ENCODE results near the gene VWF. TPM values are rescaled to one million over a fixed set of nuclear protein-coding genes. Genes with fewer than 3 reads are reported as not detected.
"Not testable (repeated sequence)": the region's sequence is repeated elsewhere in the genome, so short reads cannot be mapped to it uniquely, and the experiment has no call there.

Gene VWF
- total RNA-seq, 4 donors from 2014 or later = 163 to 367 (median 253) TPM

DNA sequence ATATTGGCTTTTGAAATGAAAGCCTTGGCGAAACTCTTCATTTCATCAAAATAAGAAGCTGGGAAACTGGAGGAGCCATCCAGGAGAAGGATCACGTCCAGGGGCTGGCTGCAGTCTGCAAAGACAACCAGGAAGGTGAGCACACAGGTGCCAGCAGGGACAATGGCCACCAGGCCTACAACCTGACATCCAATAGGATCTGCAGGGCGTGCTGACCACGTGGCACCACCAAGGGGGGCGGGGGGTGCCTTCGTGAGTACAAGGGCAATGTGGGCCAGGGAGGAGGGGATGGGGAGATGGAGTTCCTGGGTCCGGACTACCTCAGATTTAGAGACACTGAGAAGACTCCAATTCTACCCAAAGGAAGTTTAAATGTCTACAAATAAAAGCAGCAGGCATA lies 107.7 kb downstream of the VWF start:
- H3K4me3 ChIP-seq = no peak overlapping the region
- H3K36me3 ChIP-seq = peaks cover 0 to 77% (median 9%) of the 10 kb centered on the region in 4 donors
- H3K27me3 ChIP-seq = no peaks in the 10 kb centered on the region
- intact Hi-C loops (cut with DNase I) = no loop called here
- WGBS = 83% methylated on average over 7 of the region's 7 CpGs
- H3K9me3 ChIP-seq = no peaks in the 10 kb centered on the region
- H3K4me1 ChIP-seq = no peaks in the 10 kb centered on the region
- DNase-seq (ENCODE audit: extremely low spot score) = no peak
- TF ChIP-seq EP300 (IDR thresholded peaks at IDR 0.05) (no peak), POLR2AphosphoS5 (IDR thresholded peaks at IDR 0.05) (no peak), POLR2A (IDR thresholded peaks at IDR 0.05; ENCODE audit: low read depth) (no peak)
- TF ChIP-seq, protein P1, sequence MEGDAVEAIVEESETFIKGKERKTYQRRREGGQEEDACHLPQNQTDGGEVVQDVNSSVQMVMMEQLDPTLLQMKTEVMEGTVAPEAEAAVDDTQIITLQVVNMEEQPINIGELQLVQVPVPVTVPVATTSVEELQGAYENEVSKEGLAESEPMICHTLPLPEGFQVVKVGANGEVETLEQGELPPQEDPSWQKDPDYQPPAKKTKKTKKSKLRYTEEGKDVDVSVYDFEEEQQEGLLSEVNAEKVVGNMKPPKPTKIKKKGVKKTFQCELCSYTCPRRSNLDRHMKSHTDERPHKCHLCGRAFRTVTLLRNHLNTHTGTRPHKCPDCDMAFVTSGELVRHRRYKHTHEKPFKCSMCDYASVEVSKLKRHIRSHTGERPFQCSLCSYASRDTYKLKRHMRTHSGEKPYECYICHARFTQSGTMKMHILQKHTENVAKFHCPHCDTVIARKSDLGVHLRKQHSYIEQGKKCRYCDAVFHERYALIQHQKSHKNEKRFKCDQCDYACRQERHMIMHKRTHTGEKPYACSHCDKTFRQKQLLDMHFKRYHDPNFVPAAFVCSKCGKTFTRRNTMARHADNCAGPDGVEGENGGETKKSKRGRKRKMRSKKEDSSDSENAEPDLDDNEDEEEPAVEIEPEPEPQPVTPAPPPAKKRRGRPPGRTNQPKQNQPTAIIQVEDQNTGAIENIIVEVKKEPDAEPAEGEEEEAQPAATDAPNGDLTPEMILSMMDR (IDR thresholded peaks at IDR 0.05) = no peak
- H3K27ac ChIP-seq (replicated peaks in 1 of 4) = no peak overlapping the region

DNA sequence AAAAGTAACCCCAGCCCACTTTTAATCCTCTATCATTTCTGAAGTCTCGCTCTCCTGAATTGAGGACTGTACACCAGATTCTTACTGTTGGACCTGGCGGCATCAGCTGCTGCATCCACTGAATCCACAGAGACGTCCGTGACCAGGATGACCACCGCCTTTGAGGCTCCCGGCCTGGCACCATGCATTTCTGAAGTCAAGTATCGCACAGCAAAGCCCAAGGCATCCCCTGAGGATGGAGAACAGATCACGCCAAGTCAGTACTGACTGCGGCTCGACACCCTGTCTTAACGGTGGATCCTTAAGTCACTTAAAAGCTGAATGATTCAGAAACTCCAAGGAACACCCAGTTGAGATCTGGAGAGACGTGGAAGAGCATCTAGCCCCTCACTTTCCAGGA lies 108.5 kb downstream of the VWF start:
- H3K27ac ChIP-seq (replicated peaks in 1 of 4); H3K4me1 ChIP-seq; H3K27me3 ChIP-seq; intact Hi-C loops (cut with DNase I); H3K9me3 ChIP-seq; DNase-seq (ENCODE audit: extremely low spot score); H3K4me3 ChIP-seq: not testable (repeated sequence)
- peaks cover 0 to 72% (median 9%) of the 10 kb centered on the region in 4 donors for H3K36me3 ChIP-seq
- WGBS = 97% methylated on average over 11 of the region's 12 CpGs

DNA sequence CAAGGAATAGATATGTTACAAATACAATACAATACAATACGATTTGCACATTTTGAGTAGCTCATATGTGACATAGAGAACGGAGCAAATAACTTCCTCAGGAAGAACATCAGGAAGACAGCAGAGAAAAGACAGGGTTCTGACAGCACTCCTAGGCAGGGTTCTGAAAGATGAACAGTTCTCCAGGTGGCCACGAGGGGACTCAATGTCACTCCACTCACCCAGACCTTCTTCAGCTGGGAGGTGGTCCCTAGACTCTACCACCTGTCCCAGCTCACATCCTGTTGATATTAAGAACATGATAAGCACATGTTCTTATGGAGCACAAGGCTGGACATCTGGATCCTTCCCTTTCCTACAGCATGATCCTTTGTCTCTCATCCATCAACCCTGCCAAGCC lies 109.2 kb downstream of the VWF start:
- DNase-seq (ENCODE audit: extremely low spot score); H3K27me3 ChIP-seq; H3K4me3 ChIP-seq; H3K4me1 ChIP-seq; intact Hi-C loops (cut with DNase I); H3K27ac ChIP-seq (replicated peaks in 1 of 4); H3K9me3 ChIP-seq: not testable (repeated sequence)
- 67% methylated on average over 3 of the region's 3 CpGs for WGBS
- H3K36me3 ChIP-seq = peaks cover 0 to 68% (median 9%) of the 10 kb centered on the region in 4 donors

DNA sequence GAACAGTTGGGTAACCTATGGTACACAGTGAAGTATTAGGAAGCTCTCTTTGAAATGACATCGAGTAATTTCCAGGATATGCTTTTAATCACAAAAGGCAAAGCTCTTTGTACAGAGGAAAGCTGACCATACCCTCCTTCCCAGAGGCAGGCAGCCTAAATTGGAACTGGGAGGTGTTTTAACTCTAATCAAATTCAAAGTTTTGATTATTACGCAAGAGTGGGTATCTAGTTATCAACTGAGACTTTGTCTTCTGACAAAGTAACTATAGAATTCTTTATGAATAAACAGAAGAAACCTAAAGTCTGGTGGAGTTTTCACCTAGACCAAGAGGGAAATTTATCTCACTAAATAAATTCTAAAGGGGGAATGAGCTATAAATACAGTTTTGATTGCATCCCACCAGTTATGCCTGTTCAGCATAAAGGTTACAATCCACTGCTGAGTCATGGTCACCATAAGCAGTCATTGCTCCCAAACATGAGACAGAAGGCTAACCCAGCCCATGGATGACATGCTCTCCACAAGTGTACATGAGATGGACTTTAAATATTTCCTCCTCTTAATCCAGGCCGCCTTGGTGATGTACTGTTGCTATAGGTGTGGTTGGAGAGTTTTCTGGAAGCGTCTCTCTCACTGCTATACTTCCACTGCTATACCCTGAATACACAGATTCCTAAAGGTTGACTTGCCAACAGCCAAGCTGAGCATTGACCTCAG lies 113.7 kb downstream of the VWF start:
- H3K4me1 ChIP-seq; H3K27ac ChIP-seq (replicated peaks in 1 of 4); H3K9me3 ChIP-seq; DNase-seq (ENCODE audit: extremely low spot score); H3K27me3 ChIP-seq; H3K4me3 ChIP-seq; intact Hi-C loops (cut with DNase I): not testable (repeated sequence)
- WGBS = 86% methylated on average over 4 of the region's 4 CpGs
- peaks cover 0 to 27% (median 3%) of the 10 kb centered on the region in 4 donors for H3K36me3 ChIP-seq

DNA sequence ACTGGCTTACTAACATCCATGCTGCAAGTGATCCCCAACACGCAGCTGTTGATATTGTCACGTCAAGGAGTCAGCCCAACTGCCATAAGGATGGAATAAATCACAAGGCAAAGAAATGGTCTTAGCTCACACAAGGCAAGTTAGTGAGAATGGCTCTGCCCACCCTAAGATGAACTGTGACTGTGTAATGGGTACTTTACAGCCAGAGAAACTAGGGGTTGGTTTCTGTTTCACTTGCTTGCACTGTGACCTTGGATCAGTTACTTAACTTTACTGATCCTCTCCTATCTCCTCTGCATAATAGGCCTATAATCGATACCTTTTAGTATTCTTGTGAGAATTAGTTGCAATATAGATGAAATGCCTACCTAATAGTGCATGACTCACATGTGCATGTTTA lies 127.2 kb downstream of the VWF start:
- Histone ChIP-seq H3K36me3 (peaks cover 0 to 69% (median 0%) of the 10 kb centered on the region in 4 donors), H3K27ac (replicated peaks in 1 of 4) (no peak overlapping the region), H3K9me3 (no peaks in the 10 kb centered on the region), H3K4me3 (no peak overlapping the region), H3K27me3 (peaks cover 0 to 19% (median 0%) of the 10 kb centered on the region in 4 donors), H3K4me1 (no peaks in the 10 kb centered on the region)
- TF ChIP-seq, protein P1 (IDR thresholded peaks at IDR 0.05) = no peak
- TF ChIP-seq POLR2A (IDR thresholded peaks at IDR 0.05; ENCODE audit: low read depth) (no peak), EP300 (IDR thresholded peaks at IDR 0.05) (no peak), POLR2AphosphoS5 (IDR thresholded peaks at IDR 0.05) (no peak)
- intact Hi-C loops (cut with DNase I) = no loop called here
- no peak for DNase-seq (ENCODE audit: extremely low spot score)
- 97% methylated on average over 3 of the region's 3 CpGs for WGBS

DNA sequence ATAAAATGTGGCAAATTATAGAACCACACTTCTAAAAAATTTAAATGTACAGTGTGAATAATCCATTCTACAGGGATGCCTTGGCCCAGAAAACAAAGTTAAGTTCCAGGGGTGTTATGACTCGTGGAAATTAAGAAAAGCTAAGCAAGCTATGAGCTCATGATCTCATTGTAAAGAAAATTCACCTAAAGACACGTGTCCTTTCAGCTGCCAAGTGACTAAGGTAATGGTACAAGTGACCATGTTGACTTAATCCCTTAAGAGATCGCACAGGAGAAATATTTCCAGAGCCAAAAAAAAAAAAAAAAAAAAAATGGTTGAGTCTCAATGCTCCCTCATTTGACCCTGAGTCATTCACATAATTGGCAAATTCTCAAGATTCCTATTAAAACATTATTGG lies 128.0 kb downstream of the VWF start:
- Histone ChIP-seq H3K36me3 (peaks cover 0 to 76% (median 3%) of the 10 kb centered on the region in 4 donors), H3K27me3 (peaks cover 0 to 19% (median 0%) of the 10 kb centered on the region in 4 donors), H3K4me3 (no peak overlapping the region), H3K9me3 (no peaks in the 10 kb centered on the region), H3K4me1 (no peaks in the 10 kb centered on the region), H3K27ac (replicated peaks in 1 of 4) (no peak overlapping the region)
- intact Hi-C loops (cut with DNase I) = no loop called here
- DNase-seq (ENCODE audit: extremely low spot score) = no peak
- 81% methylated on average over 3 of the region's 3 CpGs for WGBS
- TF ChIP-seq POLR2AphosphoS5 (IDR thresholded peaks at IDR 0.05) = no peak
- TF ChIP-seq, protein P1 (IDR thresholded peaks at IDR 0.05) = no peak
- no peak for TF ChIP-seq POLR2A (IDR thresholded peaks at IDR 0.05; ENCODE audit: low read depth)
- TF ChIP-seq EP300 (IDR thresholded peaks at IDR 0.05) = no peak
